ENCODE results near the gene SLTM.

DNA sequence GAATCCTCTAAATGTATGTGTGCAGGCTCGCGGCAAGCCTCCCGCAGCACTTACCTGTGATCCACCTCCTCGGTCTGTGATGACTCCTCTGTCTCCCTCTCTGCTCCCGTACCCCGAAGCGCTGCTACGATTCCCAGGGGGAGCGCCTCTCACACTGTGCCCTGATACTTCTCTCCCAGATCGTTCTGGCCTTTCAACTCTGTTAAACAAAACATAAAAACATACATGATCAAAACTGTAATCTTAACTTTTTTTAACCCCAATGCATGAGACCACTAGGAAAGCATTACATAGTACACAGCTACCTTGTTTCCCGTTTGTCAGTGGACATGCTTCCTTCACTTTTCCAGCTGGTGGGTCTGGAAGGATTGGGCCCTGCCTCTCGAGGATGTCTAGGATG lies 46.6 kb downstream of the SLTM start:
- TF ChIP-seq, protein P1, sequence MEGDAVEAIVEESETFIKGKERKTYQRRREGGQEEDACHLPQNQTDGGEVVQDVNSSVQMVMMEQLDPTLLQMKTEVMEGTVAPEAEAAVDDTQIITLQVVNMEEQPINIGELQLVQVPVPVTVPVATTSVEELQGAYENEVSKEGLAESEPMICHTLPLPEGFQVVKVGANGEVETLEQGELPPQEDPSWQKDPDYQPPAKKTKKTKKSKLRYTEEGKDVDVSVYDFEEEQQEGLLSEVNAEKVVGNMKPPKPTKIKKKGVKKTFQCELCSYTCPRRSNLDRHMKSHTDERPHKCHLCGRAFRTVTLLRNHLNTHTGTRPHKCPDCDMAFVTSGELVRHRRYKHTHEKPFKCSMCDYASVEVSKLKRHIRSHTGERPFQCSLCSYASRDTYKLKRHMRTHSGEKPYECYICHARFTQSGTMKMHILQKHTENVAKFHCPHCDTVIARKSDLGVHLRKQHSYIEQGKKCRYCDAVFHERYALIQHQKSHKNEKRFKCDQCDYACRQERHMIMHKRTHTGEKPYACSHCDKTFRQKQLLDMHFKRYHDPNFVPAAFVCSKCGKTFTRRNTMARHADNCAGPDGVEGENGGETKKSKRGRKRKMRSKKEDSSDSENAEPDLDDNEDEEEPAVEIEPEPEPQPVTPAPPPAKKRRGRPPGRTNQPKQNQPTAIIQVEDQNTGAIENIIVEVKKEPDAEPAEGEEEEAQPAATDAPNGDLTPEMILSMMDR (IDR thresholded peaks at IDR 0.05; ENCODE audit: low read depth, low read length) = no peak
- no peak for TF ChIP-seq POLR2A (IDR thresholded peaks at IDR 0.05; ENCODE audit: extremely low read depth, insufficient read length)
